ENCODE measurements around the gene SH3D21. TPM values are rescaled to one million over a fixed set of nuclear protein-coding genes. Genes with fewer than 3 reads are reported as not detected.

SH3D21 gene
- total RNA-seq, 1 experiment from 2014 or later = 3.3 TPM

GRCh38 chr1:36346741-36347370 is 40.7 kb downstream of the SH3D21 start:
- no peak overlapping the region for H3K4me3 Mint-ChIP-seq (ENCODE audit: unreplicated experiment)
- BruUV-seq (replicated peaks) = no TSS peak
- no peak for DNase-seq (ENCODE audit: unreplicated experiment)
- ChIA-PET CTCF (interaction anchor here (0.6 to 9.6 kb wide), 4 partner anchors 20 to 66 kb away, joined by 3 to 118 read pairs (median 4); no protein-coding TSS in a partner anchor), POLR2A (interaction anchor here (0.6 to 0.7 kb wide), 2 partner anchors 20 to 51 kb away, joined by 3 to 5 read pairs; partner anchors contain the start of gene LSM10)
- no peak for TF ChIP-seq CTCF (IDR thresholded peaks at IDR 0.05; ENCODE audit: unreplicated experiment)
- no peak overlapping the region for H3K27ac Mint-ChIP-seq (ENCODE audit: low read depth, unreplicated experiment)
- no peaks in the 10 kb centered on the region for H3K9me3 Mint-ChIP-seq (ENCODE audit: unreplicated experiment)
- peaks cover 26% of the 10 kb centered on the region for H3K36me3 Mint-ChIP-seq (ENCODE audit: insufficient read depth, unreplicated experiment)
- no peaks in the 10 kb centered on the region for H3K27me3 Mint-ChIP-seq (ENCODE audit: insufficient read depth, unreplicated experiment)
- intact Hi-C loops (cut with micrococcal nuclease) = no loop called here
- H3K4me1 Mint-ChIP-seq (ENCODE audit: insufficient read depth, unreplicated experiment) = peaks cover 36% of the 10 kb centered on the region

- DNase-seq (ENCODE audit: unreplicated experiment) = peak; percentile 57
- H3K9me3 Mint-ChIP-seq (ENCODE audit: unreplicated experiment) = no peaks in the 10 kb centered on the region
- H3K27ac Mint-ChIP-seq (ENCODE audit: low read depth, unreplicated experiment) = peak overlapping the region; percentile 82
- BruUV-seq (replicated peaks) = no TSS peak
- peaks cover 39% of the 10 kb centered on the region for H3K4me1 Mint-ChIP-seq (ENCODE audit: insufficient read depth, unreplicated experiment)
- H3K36me3 Mint-ChIP-seq (ENCODE audit: insufficient read depth, unreplicated experiment) = peaks cover 33% of the 10 kb centered on the region
- no peak overlapping the region for H3K4me3 Mint-ChIP-seq (ENCODE audit: unreplicated experiment)
- POLR2A ChIA-PET = interaction anchor here (0.7 to 3.9 kb wide), 8 partner anchors 20 to 200 kb away, joined by 3 to 48 read pairs (median 6); partner anchors contain the start of genes EVA1B, LSM10, SH3D21 and STK40
- no peak for TF ChIP-seq CTCF (IDR thresholded peaks at IDR 0.05; ENCODE audit: unreplicated experiment)
- CTCF ChIA-PET = interaction anchor here (0.6 to 9.6 kb wide), 9 partner anchors 17 to 199 kb away, joined by 3 to 118 read pairs (median 9); no protein-coding TSS in a partner anchor
- intact Hi-C loops (cut with micrococcal nuclease) = no loop called here
- no peaks in the 10 kb centered on the region for H3K27me3 Mint-ChIP-seq (ENCODE audit: insufficient read depth, unreplicated experiment)
These were observed 43.1 kb downstream of the SH3D21 start for GRCh38 chr1:36349241-36349671.

GRCh38 chr1:36349839-36350238 is 43.7 kb downstream of the SH3D21 start:
- no peaks in the 10 kb centered on the region for H3K27me3 Mint-ChIP-seq (ENCODE audit: insufficient read depth, unreplicated experiment)
- peak overlapping the region; percentile 82 for H3K27ac Mint-ChIP-seq (ENCODE audit: low read depth, unreplicated experiment)
- peaks cover 35% of the 10 kb centered on the region for H3K36me3 Mint-ChIP-seq (ENCODE audit: insufficient read depth, unreplicated experiment)
- no peak overlapping the region for H3K4me3 Mint-ChIP-seq (ENCODE audit: unreplicated experiment)
- H3K9me3 Mint-ChIP-seq (ENCODE audit: unreplicated experiment) = no peaks in the 10 kb centered on the region
- CTCF ChIA-PET = interaction anchor here (0.6 to 6.0 kb wide), 11 partner anchors 10 to 199 kb away, joined by 3 to 97 read pairs (median 7); no protein-coding TSS in a partner anchor
- intact Hi-C loops (cut with micrococcal nuclease) = loop anchor here (2.0 kb wide), 1 partner anchor 71 kb away; no protein-coding TSS in a partner anchor
- TF ChIP-seq CTCF (IDR thresholded peaks at IDR 0.05; ENCODE audit: unreplicated experiment) = no peak
- peaks cover 39% of the 10 kb centered on the region for H3K4me1 Mint-ChIP-seq (ENCODE audit: insufficient read depth, unreplicated experiment)
- DNase-seq (ENCODE audit: unreplicated experiment) = no peak
- no TSS peak for BruUV-seq (replicated peaks)
- POLR2A ChIA-PET = interaction anchor here (0.9 to 3.9 kb wide), 9 partner anchors 10 to 200 kb away, joined by 3 to 48 read pairs (median 5); partner anchors contain the start of genes LSM10, SH3D21, STK40 and THRAP3

GRCh38 chr1:36350659-36351226 is 44.6 kb downstream of the SH3D21 start:
- TF ChIP-seq CTCF (IDR thresholded peaks at IDR 0.05; ENCODE audit: unreplicated experiment) = no peak
- H3K9me3 Mint-ChIP-seq (ENCODE audit: unreplicated experiment) = no peaks in the 10 kb centered on the region
- CTCF ChIA-PET = interaction anchor here (0.6 to 6.0 kb wide), 13 partner anchors 8 to 248 kb away, joined by 3 to 97 read pairs (median 7); no protein-coding TSS in a partner anchor
- peaks cover 39% of the 10 kb centered on the region for H3K4me1 Mint-ChIP-seq (ENCODE audit: insufficient read depth, unreplicated experiment)
- H3K36me3 Mint-ChIP-seq (ENCODE audit: insufficient read depth, unreplicated experiment) = peaks cover 33% of the 10 kb centered on the region
- intact Hi-C loops (cut with micrococcal nuclease) = loop anchor here (2.0 kb wide), 1 partner anchor 70 kb away; no protein-coding TSS in a partner anchor
- H3K4me3 Mint-ChIP-seq (ENCODE audit: unreplicated experiment) = peak overlapping the region; percentile 15
- POLR2A ChIA-PET = interaction anchor here (0.7 to 3.9 kb wide), 14 partner anchors 9 to 201 kb away, joined by 3 to 48 read pairs (median 4); partner anchors contain the start of genes LSM10, SH3D21, STK40 and THRAP3
- no peaks in the 10 kb centered on the region for H3K27me3 Mint-ChIP-seq (ENCODE audit: insufficient read depth, unreplicated experiment)
- no TSS peak for BruUV-seq (replicated peaks)
- peak; percentile 77 for DNase-seq (ENCODE audit: unreplicated experiment)
- H3K27ac Mint-ChIP-seq (ENCODE audit: low read depth, unreplicated experiment) = peak overlapping the region; percentile 82

Data from MCF 10A (cell line).